HepG2 (cell line): Measurements from ENCODE around the gene ACTR3. TPM values are rescaled to one million over a fixed set of nuclear protein-coding genes. Genes with fewer than 3 reads are reported as not detected.
A peak's percentile ranks its signal among the peaks of the same experiment; 100 is the strongest.

Experiments used
- ARNT ChIP-seq: fragments of 450-650 bp; IDR thresholded peaks from 2 replicates; pipeline ENCODE4 v1.6.1; 2017
- BRD4 ChIP-seq: sonication (generic); formaldehyde crosslinking; IDR thresholded peaks from 2 replicates; pipeline ENCODE4 v1.4.0; 2020; ENCODE audit warnings: missing genetic modification reagents
- DNMT3B ChIP-seq: conservative IDR thresholded peaks from 2 replicates; pipeline ENCODE4 v1.6.1; 2016; ENCODE audit warnings: missing biosample characterization, control low read depth
- ESRRA ChIP-seq: sonication (generic); formaldehyde crosslinking; IDR thresholded peaks from 2 replicates; pipeline ENCODE4 v1.5.1; 2020; ENCODE audit warnings: mild to moderate bottlenecking, low read depth, missing genetic modification reagents
- GMEB1 ChIP-seq: sonication (generic); formaldehyde crosslinking; IDR thresholded peaks from 2 replicates; pipeline ENCODE4 v1.5.1; 2020; ENCODE audit warnings: missing genetic modification reagents, mild to moderate bottlenecking, borderline replicate concordance
- GZF1 ChIP-seq: sonication (generic); formaldehyde crosslinking; IDR thresholded peaks from 2 replicates; pipeline ENCODE4 v1.5.1; 2020; ENCODE audit warnings: mild to moderate bottlenecking, missing genetic modification reagents
- IKZF4 ChIP-seq: sonication (generic); formaldehyde crosslinking; IDR thresholded peaks from 2 replicates; pipeline ENCODE4 v1.5.1; 2020; ENCODE audit warnings: borderline replicate concordance, mild to moderate bottlenecking, low read depth, missing genetic modification reagents; ENCODE audit errors: not compliant biosample characterization
- IKZF5 ChIP-seq: IDR thresholded peaks from 2 replicates; pipeline ENCODE4 v1.6.1; 2018; ENCODE audit warnings: missing genetic modification reagents, mild to moderate bottlenecking, missing compliant biosample characterization
- KDM4B ChIP-seq: sonication (generic); formaldehyde crosslinking; IDR thresholded peaks from 2 replicates; pipeline ENCODE4 v1.4.0; 2020; ENCODE audit warnings: missing genetic modification reagents
- NFE2L2 ChIP-seq: fragments of 150-350 bp; IDR thresholded peaks from 2 replicates; pipeline ENCODE4 v1.6.1; 2014; ENCODE audit warnings: low read length
- PHF20 ChIP-seq: sonication (generic); formaldehyde crosslinking; IDR thresholded peaks from 2 replicates; pipeline ENCODE4 v1.5.0; 2020; ENCODE audit warnings: mild to moderate bottlenecking, missing genetic modification reagents
- POLR2AphosphoS2 ChIP-seq: IDR thresholded peaks from 2 replicates; pipeline ENCODE4 v1.6.1; 2011; ENCODE audit warnings: low read depth, low read length, improper control_type of control experiment
- RFXAP ChIP-seq: sonication (generic); formaldehyde crosslinking; IDR thresholded peaks from 2 replicates; pipeline ENCODE4 v1.4.0; 2020; ENCODE audit warnings: missing genetic modification reagents, borderline replicate concordance
- SAFB2 ChIP-seq: sonication (generic); formaldehyde crosslinking; IDR thresholded peaks from 2 replicates; pipeline ENCODE4 v1.5.1; 2020; ENCODE audit warnings: missing genetic modification reagents, low read depth, mild to moderate bottlenecking, borderline replicate concordance
- ZBTB33 ChIP-seq: sonication (generic); formaldehyde crosslinking; IDR thresholded peaks from 2 replicates; pipeline ENCODE4 v1.4.0; 2020; ENCODE audit warnings: missing genetic modification reagents
- ZMYM4 ChIP-seq: sonication (generic); formaldehyde crosslinking; IDR thresholded peaks from 2 replicates; pipeline ENCODE4 v1.8.1; 2023; ENCODE audit warnings: mild to moderate bottlenecking, missing genetic modification reagents
- ZNF180 ChIP-seq: sonication (generic); formaldehyde crosslinking; IDR thresholded peaks from 2 replicates; pipeline ENCODE4 v1.4.0; 2020; ENCODE audit warnings: low read depth, missing genetic modification reagents, borderline replicate concordance
- ZNF33B ChIP-seq: sonication (generic); formaldehyde crosslinking; IDR thresholded peaks from 2 replicates; pipeline ENCODE4 v1.5.1; 2020; ENCODE audit warnings: mild to moderate bottlenecking, missing genetic modification reagents
- ZNF614 ChIP-seq: IDR thresholded peaks from 2 replicates; pipeline ENCODE4 v1.6.1; 2018; ENCODE audit warnings: missing biosample characterization, missing genetic modification reagents, inconsistent platforms, borderline replicate concordance
- ZNF652 ChIP-seq: IDR thresholded peaks from 2 replicates; pipeline ENCODE4 v1.6.1; 2016; ENCODE audit warnings: low read depth, borderline replicate concordance
- ZNF674 ChIP-seq: sonication (generic); formaldehyde crosslinking; IDR thresholded peaks from 2 replicates; pipeline ENCODE4 v1.5.0; 2020; ENCODE audit warnings: low read depth, mild to moderate bottlenecking, missing genetic modification reagents
- ZNF7 ChIP-seq: IDR thresholded peaks from 2 replicates; pipeline ENCODE4 v1.6.1; 2016; ENCODE audit warnings: missing biosample characterization, missing genetic modification reagents
- ZNF749 ChIP-seq: sonication (generic); formaldehyde crosslinking; IDR thresholded peaks from 2 replicates; pipeline ENCODE4 v1.8.0; 2022; ENCODE audit warnings: mild to moderate bottlenecking, missing genetic modification reagents, moderate library complexity, borderline replicate concordance
- ZNF770 ChIP-seq: sonication (generic); formaldehyde crosslinking; IDR thresholded peaks from 2 replicates; pipeline ENCODE4 v1.5.0; 2020; ENCODE audit warnings: mild to moderate bottlenecking, missing genetic modification reagents
- ZSCAN12 ChIP-seq: sonication (generic); formaldehyde crosslinking; IDR thresholded peaks from 2 replicates; pipeline ENCODE4 v1.9.0; 2021; ENCODE audit warnings: mild to moderate bottlenecking, missing genetic modification reagents
- polyA plus RNA-seq, 8 experiments: library from polyadenylated mRNA; depleted of rRNA in 3 of 8; stranded (reverse) in 7 of 8; unstranded in 1 of 8; fragments of >200 nt; fragmentation: Illumina TruSeq in 4 of 8; extraction: Trizol in 4 of 8; gene quantifications; 2 replicates each; pipeline versions ENCODE4 v1.2.1 to v1.2.3, GENCODE V29; 2011 to 2016; ENCODE audit warnings: low read depth in 4 of 8, missing spikeins in 1 of 8, mixed read lengths in 1 of 8; ENCODE audit not compliant: insufficient read depth in 1 of 8
- total RNA-seq, 5 experiments: library from RNA; depleted of rRNA; stranded (reverse); fragments of >200 nt; fragmentation: Illumina TruSeq; extraction: Trizol; gene quantifications; 2 replicates each; pipeline ENCODE4 v1.2.3, GENCODE V29; 2016; ENCODE audit warnings: low read depth in 1 of 5

ACTR3 gene
- total and polyA plus RNA-seq, 2 of the 13 experiments (the other 11 are each of a cell fraction or from before 2014, with no cell fraction given): 123 to 225 TPM

GRCh38 chr2:113977060-113977659 is 87.3 kb downstream of the ACTR3 start (continued):
- TF ChIP-seq RFXAP (CRISPR knock-in tag) (no peak), ZNF674 (CRISPR knock-in tag) (no peak), ZNF614 (CRISPR knock-in tag) (no peak), IKZF4 (CRISPR knock-in tag) (no peak), PHF20 (CRISPR knock-in tag) (0 out of 2 replicates have a peak, but pooled peaks have one; percentile 15), SAFB2 (CRISPR knock-in tag) (no peak; the same call in 1 of the 2 replicates), NFE2L2 (no peak), KDM4B (CRISPR knock-in tag) (no peak), ZNF180 (CRISPR knock-in tag) (no peak), BRD4 (peak; percentile 20), IKZF5 (CRISPR knock-in tag) (no peak; the same call in 1 of the 2 replicates), ZNF652 (CRISPR knock-in tag) (no peak), DNMT3B (CRISPR knock-in tag) (no peak; the same call in 1 of the 2 replicates), ZNF7 (CRISPR knock-in tag) (no peak), GZF1 (CRISPR knock-in tag) (peak; percentile 47; the same call in 1 of the 2 replicates), ESRRA (no peak), ZSCAN12 (CRISPR knock-in tag) (no peak), ZNF770 (no peak), POLR2AphosphoS2 (no peak; the same call in 1 of the 2 replicates), GMEB1 (CRISPR knock-in tag) (no peak; the same call in 1 of the 2 replicates), ZMYM4 (no peak; the same call in 1 of the 2 replicates), ZNF33B (CRISPR knock-in tag) (peak; percentile 64), ZNF749 (CRISPR knock-in tag) (no peak), ZBTB33 (CRISPR knock-in tag) (no peak), ARNT (no peak)
